ENCODE results near the gene PTBP1. TPM values are rescaled to one million over a fixed set of nuclear protein-coding genes. Genes with fewer than 3 reads are reported as not detected.

Gene PTBP1
- total RNA-seq, 1 experiment from 2014 or later: 680 TPM

GRCh38 chr19:810077-810855 is 13.0 kb downstream of the PTBP1 start:
- Mint-ChIP-seq H3K27ac (peak overlapping the region; percentile 32; the same call in 1 of the 2 replicates), H3K4me1 (no peaks in the 10 kb centered on the region), H3K27me3 (ENCODE audit: low read depth) (no peaks in the 10 kb centered on the region), H3K36me3 (peaks cover 45% of the 10 kb centered on the region), H3K9me3 (no peaks in the 10 kb centered on the region), H3K4me3 (no peak overlapping the region)
- ATAC-seq (no peak), DNase-seq (ENCODE audit: low spot score) (no peak)
- CTCF ChIA-PET: no interaction called here
- POLR2A ChIA-PET: no interaction called here
- TF ChIP-seq KAT7 (CRISPR knock-in tag; IDR thresholded peaks at IDR 0.05; ENCODE audit: borderline replicate concordance) (no peak), ZNF532 (CRISPR knock-in tag; IDR thresholded peaks at IDR 0.05; ENCODE audit: borderline replicate concordance) (no peak), TEAD1 (CRISPR knock-in tag; IDR thresholded peaks at IDR 0.05) (no peak)

DNA sequence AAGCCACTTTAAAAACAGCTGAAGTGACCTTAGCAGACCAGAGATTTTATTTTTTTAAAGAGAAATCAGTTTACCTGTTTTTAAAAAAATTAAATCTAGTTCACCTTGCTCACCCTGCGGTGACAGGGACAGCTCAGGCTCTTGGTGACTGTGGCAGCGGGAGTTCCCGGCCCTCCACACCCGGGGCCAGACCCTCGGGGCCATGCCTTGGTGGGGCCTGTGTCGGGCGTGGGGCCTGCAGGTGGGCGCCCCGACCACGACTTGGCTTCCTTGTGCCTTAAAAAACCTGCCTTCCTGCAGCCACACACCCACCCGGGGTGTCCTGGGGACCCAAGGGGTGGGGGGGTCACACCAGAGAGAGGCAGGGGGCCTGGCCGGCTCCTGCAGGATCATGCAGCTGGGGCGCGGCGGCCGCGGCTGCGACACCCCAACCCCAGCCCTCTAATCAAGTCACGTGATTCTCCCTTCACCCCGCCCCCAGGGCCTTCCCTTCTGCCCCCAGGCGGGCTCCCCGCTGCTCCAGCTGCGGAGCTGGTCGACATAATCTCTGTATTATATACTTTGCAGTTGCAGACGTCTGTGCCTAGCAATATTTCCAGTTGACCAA is 13.7 kb downstream of the PTBP1 start:
- no peak overlapping the region for H3K4me3 Mint-ChIP-seq
- H3K36me3 Mint-ChIP-seq: peaks cover 44% of the 10 kb centered on the region
- H3K4me1 Mint-ChIP-seq: no peaks in the 10 kb centered on the region
- DNase-seq (ENCODE audit: low spot score) (no peak), ATAC-seq (no peak)
- no peaks in the 10 kb centered on the region for H3K9me3 Mint-ChIP-seq
- POLR2A ChIA-PET: no interaction called here
- TF ChIP-seq, protein P1, sequence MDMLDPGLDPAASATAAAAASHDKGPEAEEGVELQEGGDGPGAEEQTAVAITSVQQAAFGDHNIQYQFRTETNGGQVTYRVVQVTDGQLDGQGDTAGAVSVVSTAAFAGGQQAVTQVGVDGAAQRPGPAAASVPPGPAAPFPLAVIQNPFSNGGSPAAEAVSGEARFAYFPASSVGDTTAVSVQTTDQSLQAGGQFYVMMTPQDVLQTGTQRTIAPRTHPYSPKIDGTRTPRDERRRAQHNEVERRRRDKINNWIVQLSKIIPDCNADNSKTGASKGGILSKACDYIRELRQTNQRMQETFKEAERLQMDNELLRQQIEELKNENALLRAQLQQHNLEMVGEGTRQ (CRISPR knock-in tag; IDR thresholded peaks at IDR 0.05): peak; percentile 30; the same call in 1 of the 2 replicates
- no peak for TF ChIP-seq ZNF317 (CRISPR knock-in tag; IDR thresholded peaks at IDR 0.05; ENCODE audit: borderline replicate concordance, low read depth)
- TF ChIP-seq USF1 (CRISPR knock-in tag; IDR thresholded peaks at IDR 0.05): peak; percentile 29; the same call in 1 of the 2 replicates
- H3K27ac Mint-ChIP-seq: peak overlapping the region; percentile 45
- H3K27me3 Mint-ChIP-seq (ENCODE audit: low read depth): no peaks in the 10 kb centered on the region
- CTCF ChIA-PET: no interaction called here

GRCh38 chr19:811506-812048 is 14.3 kb downstream of the PTBP1 start:
- Mint-ChIP-seq H3K9me3 (peaks cover 3% of the 10 kb centered on the region), H3K36me3 (peaks cover 46% of the 10 kb centered on the region), H3K27me3 (ENCODE audit: low read depth) (no peaks in the 10 kb centered on the region), H3K27ac (peak overlapping the region; percentile 45), H3K4me1 (no peaks in the 10 kb centered on the region), H3K4me3 (no peak overlapping the region)
- ChIA-PET CTCF (no interaction called here), POLR2A (no interaction called here)
- no peak for ATAC-seq
- TF ChIP-seq CBFB (CRISPR knock-in tag; IDR thresholded peaks at IDR 0.05; ENCODE audit: low read depth) (no peak), NR3C1 (CRISPR knock-in tag; conservative IDR thresholded peaks at IDR 0.05; ENCODE audit: low read depth) (no peak), ZNF232 (CRISPR knock-in tag; IDR thresholded peaks at IDR 0.05) (no peak), USF1 (CRISPR knock-in tag; IDR thresholded peaks at IDR 0.05) (0 out of 2 replicates have a peak, but pooled peaks have one; percentile 3), PRRX2 (CRISPR knock-in tag; IDR thresholded peaks at IDR 0.05) (no peak)
- DNase-seq (ENCODE audit: low spot score): no peak
